Measurements from ENCODE around the gene TMEM232. TPM values are rescaled to one million over a fixed set of nuclear protein-coding genes. Genes with fewer than 3 reads are reported as not detected.

Gene TMEM232
- total and polyA plus RNA-seq, 12 donors = 0.26 to 4.4 (median 3.2) TPM

- H3K4me3 ChIP-seq = no peak overlapping the region
- H3K4me1 ChIP-seq = no peaks in the 10 kb centered on the region
- WGBS, 2 donors = 91 to 96% methylated on average over 1 of the region's 1 CpG
- no peak for TF ChIP-seq CTCF (IDR thresholded peaks at IDR 0.05)
- H3K9me3 ChIP-seq = no peaks in the 10 kb centered on the region
- H3K27me3 ChIP-seq = no peaks in the 10 kb centered on the region
- intact Hi-C loops (cut with DNase I) = loop anchor here in 1 of 10 donors (10.0 kb wide), 1 partner anchor 305 kb away; no protein-coding TSS in a partner anchor
- no peak overlapping the region for H3K27ac ChIP-seq
- H3K36me3 ChIP-seq = peaks cover 0 to 95% (median 32%) of the 10 kb centered on the region in 9 donors
- ATAC-seq (no peak), DNase-seq (no peak)
Observed at GRCh38 chr5:110760158-110760557, 33.7 kb upstream of the TMEM232 start.

- Histone ChIP-seq H3K27ac (no peak overlapping the region), H3K9me3 (no peaks in the 10 kb centered on the region), H3K4me1 (no peaks in the 10 kb centered on the region), H3K27me3 (no peaks in the 10 kb centered on the region), H3K4me3 (no peak overlapping the region), H3K36me3 (peaks cover 0 to 98% (median 29%) of the 10 kb centered on the region in 9 donors)
- ATAC-seq (no peak), DNase-seq (peak in 1 of 2 donors; percentile 6)
- TF ChIP-seq CTCF (IDR thresholded peaks at IDR 0.05) = peak; percentile 51 to 78 (median 74)
- 47 to 54% methylated on average over 4 of the region's 4 CpGs for WGBS, 2 donors
- intact Hi-C loops (cut with DNase I) = loop anchor here in 8 of 10 donors (5.0 to 10.0 kb wide), 6 partner anchors 305 to 338 kb away; partner anchors contain the start of genes WDR36 (in 3 of the 8) and TSLP (in 2 of the 8)
Observed at GRCh38 chr5:110757118-110757729, 30.8 kb upstream of the TMEM232 start.

- H3K27me3 ChIP-seq = no peaks in the 10 kb centered on the region
- intact Hi-C loops (cut with DNase I) = loop anchor here in 7 of 10 donors (2.0 to 10.0 kb wide), 4 partner anchors 311 to 341 kb away; partner anchors contain the start of genes WDR36 (in 2 of the 7) and TSLP (in 1 of the 7)
- no peak for DNase-seq
- no peaks in the 10 kb centered on the region for H3K9me3 ChIP-seq
- no peaks in the 10 kb centered on the region for H3K4me1 ChIP-seq
- no peak for TF ChIP-seq CTCF (IDR thresholded peaks at IDR 0.05)
- no peak overlapping the region for H3K4me3 ChIP-seq
- no peak overlapping the region for H3K27ac ChIP-seq
- ATAC-seq = no peak
- H3K36me3 ChIP-seq = peaks cover 0 to 98% (median 18%) of the 10 kb centered on the region in 9 donors
Observed at GRCh38 chr5:110754181-110754580, 27.7 kb upstream of the TMEM232 start.

- H3K36me3 ChIP-seq = peaks cover 0 to 98% (median 24%) of the 10 kb centered on the region in 9 donors
- no peak for DNase-seq
- ATAC-seq = no peak
- H3K27ac ChIP-seq = no peak overlapping the region
- intact Hi-C loops (cut with DNase I) = loop anchor here in 6 of 10 donors (10.0 kb wide), 3 partner anchors 311 to 341 kb away; partner anchors contain the start of genes WDR36 (in 2 of the 6) and TSLP (in 1 of the 6)
- no peaks in the 10 kb centered on the region for H3K4me1 ChIP-seq
- WGBS, 2 donors = 92 to 96% methylated on average over 2 of the region's 2 CpGs
- H3K27me3 ChIP-seq = no peaks in the 10 kb centered on the region
- no peak for TF ChIP-seq CTCF (IDR thresholded peaks at IDR 0.05)
- H3K4me3 ChIP-seq = no peak overlapping the region
- H3K9me3 ChIP-seq = no peaks in the 10 kb centered on the region
Observed at GRCh38 chr5:110753600-110753999, 27.1 kb upstream of the TMEM232 start.
